KMS-11 (cell line): ENCODE measurements around the gene LRRFIP1.

ENCODE experiments used
- H2AFZ ChIP-seq: fragments of 200-600 bp; sonication (generic); 2 replicates; pipeline ENCODE4 v1.6.1; 2016; ENCODE audit warnings: antibody characterized with exemption, mixed run types, low read depth
- H3K27ac ChIP-seq: fragments of 200-600 bp; sonication (generic); 2 replicates; pipeline ENCODE4 v1.6.1; 2016; ENCODE audit warnings: mild to moderate bottlenecking, mixed run types
- H3K27me3 ChIP-seq: fragments of 200-600 bp; sonication (generic); 2 replicates; pipeline ENCODE4 v1.6.1; 2017; ENCODE audit warnings: mild to moderate bottlenecking, low read depth, mixed run types, moderate library complexity; ENCODE audit not compliant: insufficient read depth
- H3K36me3 ChIP-seq: fragments of 200-600 bp; sonication (generic); 2 replicates; pipeline ENCODE4 v1.6.1; 2017; ENCODE audit warnings: mild to moderate bottlenecking, mixed run types; ENCODE audit not compliant: insufficient read depth
- H3K4me1 ChIP-seq: fragments of 200-600 bp; sonication (generic); 2 replicates; pipeline ENCODE4 v1.6.1; 2016; ENCODE audit warnings: mild to moderate bottlenecking, low read depth, mixed run types; ENCODE audit not compliant: poor library complexity, severe bottlenecking
- H3K4me2 ChIP-seq: fragments of 200-600 bp; sonication (generic); 2 replicates; pipeline ENCODE4 v1.7.0; 2016; ENCODE audit warnings: mild to moderate bottlenecking, mixed run types
- H3K4me3 ChIP-seq: fragments of 200-600 bp; sonication (generic); IDR thresholded peaks from 2 replicates; pipeline ENCODE4 v1.6.1; 2017; ENCODE audit warnings: low read depth, low read length, mixed read lengths; ENCODE audit not compliant: insufficient read depth
- H3K79me2 ChIP-seq: fragments of 200-600 bp; sonication (generic); 2 replicates; pipeline ENCODE4 v1.6.1; 2016; ENCODE audit warnings: low read depth, mixed run types; ENCODE audit not compliant: insufficient read depth
- H3K9ac ChIP-seq: fragments of 200-600 bp; sonication (generic); 2 replicates; pipeline ENCODE4 v1.6.1; 2016; ENCODE audit warnings: mild to moderate bottlenecking, mixed run types
- H4K20me1 ChIP-seq: fragments of 200-600 bp; sonication (generic); 2 replicates; pipeline ENCODE4 v1.6.1; 2016; ENCODE audit warnings: mild to moderate bottlenecking, mixed run types; ENCODE audit not compliant: insufficient read depth
- TF ChIP-seq, protein P1 (sequence below): fragments of 200-600 bp; sonication (generic); conservative IDR thresholded peaks from 2 replicates; pipeline ENCODE4 v1.6.1; 2017; ENCODE audit warnings: low read depth, mild to moderate bottlenecking, antibody characterized with exemption, low read length, moderate library complexity, mixed read lengths

The LRRFIP1 gene

DNA sequence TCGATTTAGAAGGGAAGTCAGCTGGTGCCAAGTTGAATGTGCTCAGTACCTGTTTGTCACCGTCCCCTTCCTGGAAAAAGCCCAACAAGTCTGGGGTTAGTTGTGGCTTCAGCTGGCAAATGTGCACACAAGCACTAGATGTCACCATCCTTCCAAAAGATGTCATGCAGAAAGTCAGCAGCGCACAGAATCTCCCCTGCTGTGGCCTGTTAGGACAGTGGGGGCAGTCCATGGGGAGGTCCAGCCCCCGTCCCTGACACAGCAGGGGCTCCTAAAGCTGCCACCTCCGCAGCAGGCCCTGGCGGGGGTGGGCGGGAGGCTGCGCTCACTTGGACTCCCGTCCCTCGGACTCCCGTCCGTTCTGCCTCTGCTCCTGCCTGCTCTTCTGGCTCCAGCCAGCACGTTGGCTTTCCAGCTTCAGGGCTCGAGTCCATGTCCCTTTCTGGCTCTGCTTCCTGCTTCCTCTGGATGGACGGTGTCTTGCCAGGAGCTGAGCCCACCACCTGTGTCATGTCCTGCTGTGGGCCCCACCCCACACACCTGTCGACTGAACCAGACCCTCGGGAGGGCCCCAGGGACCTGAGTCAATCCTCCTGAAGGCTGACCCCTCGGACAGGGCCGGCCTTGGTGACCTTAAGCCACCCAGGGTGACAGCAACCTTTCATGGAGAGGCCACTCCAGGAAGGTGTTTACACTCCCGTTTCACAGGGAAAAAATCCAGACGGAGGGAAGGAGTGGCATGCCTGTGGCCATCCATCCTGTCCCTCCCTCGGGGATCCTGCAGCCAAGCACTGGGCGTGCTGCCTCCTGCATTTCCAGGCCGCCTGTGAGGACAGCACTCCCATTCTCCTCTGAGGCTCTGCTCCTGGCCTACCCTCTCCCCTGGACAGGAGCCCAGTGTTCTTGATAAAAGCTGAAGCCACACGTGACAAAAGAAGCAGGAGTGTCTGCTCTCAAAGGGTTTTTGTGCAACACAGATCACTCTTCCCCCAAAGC is 45.3 kb upstream of the LRRFIP1 start:
- no peaks in the 10 kb centered on the region for H4K20me1 ChIP-seq
- H3K27ac ChIP-seq = no peak overlapping the region
- no peak overlapping the region for H3K9ac ChIP-seq
- H3K4me3 ChIP-seq = no peak overlapping the region
- H3K4me1 ChIP-seq = no peaks in the 10 kb centered on the region
- no peaks in the 10 kb centered on the region for H3K27me3 ChIP-seq
- no peaks in the 10 kb centered on the region for H3K36me3 ChIP-seq
- no peaks in the 10 kb centered on the region for H3K79me2 ChIP-seq
- TF ChIP-seq, protein P1, sequence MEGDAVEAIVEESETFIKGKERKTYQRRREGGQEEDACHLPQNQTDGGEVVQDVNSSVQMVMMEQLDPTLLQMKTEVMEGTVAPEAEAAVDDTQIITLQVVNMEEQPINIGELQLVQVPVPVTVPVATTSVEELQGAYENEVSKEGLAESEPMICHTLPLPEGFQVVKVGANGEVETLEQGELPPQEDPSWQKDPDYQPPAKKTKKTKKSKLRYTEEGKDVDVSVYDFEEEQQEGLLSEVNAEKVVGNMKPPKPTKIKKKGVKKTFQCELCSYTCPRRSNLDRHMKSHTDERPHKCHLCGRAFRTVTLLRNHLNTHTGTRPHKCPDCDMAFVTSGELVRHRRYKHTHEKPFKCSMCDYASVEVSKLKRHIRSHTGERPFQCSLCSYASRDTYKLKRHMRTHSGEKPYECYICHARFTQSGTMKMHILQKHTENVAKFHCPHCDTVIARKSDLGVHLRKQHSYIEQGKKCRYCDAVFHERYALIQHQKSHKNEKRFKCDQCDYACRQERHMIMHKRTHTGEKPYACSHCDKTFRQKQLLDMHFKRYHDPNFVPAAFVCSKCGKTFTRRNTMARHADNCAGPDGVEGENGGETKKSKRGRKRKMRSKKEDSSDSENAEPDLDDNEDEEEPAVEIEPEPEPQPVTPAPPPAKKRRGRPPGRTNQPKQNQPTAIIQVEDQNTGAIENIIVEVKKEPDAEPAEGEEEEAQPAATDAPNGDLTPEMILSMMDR = no peak
- H3K4me2 ChIP-seq = no peak overlapping the region
- H2AFZ ChIP-seq = no peak overlapping the region

DNA sequence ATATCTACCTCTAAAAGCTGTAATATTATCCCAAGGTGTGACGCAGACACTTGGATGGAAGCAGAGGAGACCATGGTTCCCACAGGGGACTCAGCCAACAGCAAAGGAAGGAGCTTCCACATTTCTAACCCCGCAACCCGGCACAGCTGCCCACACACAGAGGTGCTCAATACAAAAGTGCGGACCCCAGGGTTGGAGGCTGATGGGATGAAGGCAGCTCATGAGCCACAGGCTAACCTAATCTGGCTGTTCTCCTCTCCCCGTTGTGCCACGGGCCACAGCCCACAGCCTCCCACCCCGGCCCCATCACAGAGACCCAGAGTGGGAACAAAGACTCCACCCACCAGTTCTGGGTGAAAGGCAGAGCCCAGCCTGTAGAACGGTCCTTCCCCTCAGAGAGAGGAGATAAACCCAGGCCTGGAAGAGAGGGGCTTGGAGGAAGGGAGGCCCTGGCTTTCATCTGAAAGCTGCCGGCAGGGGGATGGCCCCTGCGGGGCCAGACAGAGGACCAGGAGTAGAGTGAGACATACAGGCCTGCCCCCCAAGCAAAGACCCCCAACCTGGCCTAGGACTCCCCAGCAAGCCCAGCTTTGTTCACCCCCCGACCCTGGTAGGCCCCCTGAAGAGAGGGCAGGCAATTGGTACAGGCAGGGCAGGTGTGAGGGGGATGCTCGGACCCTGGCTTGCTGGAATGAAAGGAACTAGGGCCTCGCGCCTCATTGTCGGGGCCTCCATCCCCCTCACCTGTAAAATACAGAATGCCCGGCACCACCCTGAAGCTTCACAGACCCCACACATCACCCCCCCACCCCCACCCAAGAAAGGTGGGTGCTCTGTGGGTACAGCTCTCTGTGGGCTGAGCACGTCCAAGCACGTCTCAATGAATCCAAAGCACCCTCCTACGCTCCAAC is 43.7 kb upstream of the LRRFIP1 start:
- Histone ChIP-seq H3K36me3 (no peaks in the 10 kb centered on the region), H3K4me3 (no peak overlapping the region), H3K27me3 (no peaks in the 10 kb centered on the region), H3K27ac (no peak overlapping the region), H3K9ac (no peak overlapping the region), H3K4me1 (no peaks in the 10 kb centered on the region), H4K20me1 (no peaks in the 10 kb centered on the region), H3K79me2 (no peaks in the 10 kb centered on the region), H3K4me2 (no peak overlapping the region), H2AFZ (no peak overlapping the region)
- TF ChIP-seq, protein P1 = no peak

DNA sequence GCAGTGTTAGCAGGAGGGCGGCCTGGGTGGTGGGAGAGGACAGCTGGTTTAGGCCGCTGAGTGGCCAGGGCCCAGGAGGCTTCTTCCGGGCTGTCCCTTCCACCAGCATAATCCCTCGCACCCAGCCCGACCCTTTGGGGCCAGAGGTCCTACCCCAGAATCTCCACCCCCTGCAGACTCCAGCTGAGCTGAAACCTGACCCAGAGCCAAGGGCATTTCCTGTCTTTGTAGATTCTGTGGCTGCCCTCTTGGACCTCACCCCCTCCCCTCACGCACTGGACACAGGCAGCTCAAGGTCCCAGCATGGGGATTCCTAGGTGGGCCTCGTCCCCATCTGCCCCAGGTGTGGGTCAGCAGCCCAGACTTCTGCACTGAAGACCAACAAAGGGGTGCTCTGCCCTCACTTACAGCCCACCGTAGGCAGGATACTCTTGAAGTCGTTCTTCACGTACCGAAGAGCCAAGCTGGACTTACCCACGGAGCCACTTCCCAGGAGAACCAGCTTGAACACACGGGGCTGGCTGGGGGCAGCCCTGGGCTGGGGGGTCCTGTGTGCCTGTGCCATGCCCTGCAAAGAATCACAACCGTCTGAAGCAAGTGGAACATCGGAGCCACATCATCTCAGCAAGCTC is 41.7 kb upstream of the LRRFIP1 start:
- Histone ChIP-seq H3K36me3 (no peaks in the 10 kb centered on the region), H3K9ac (no peak overlapping the region), H2AFZ (no peak overlapping the region), H3K79me2 (no peaks in the 10 kb centered on the region), H4K20me1 (no peaks in the 10 kb centered on the region), H3K4me3 (no peak overlapping the region), H3K27ac (no peak overlapping the region), H3K4me2 (no peak overlapping the region), H3K27me3 (no peaks in the 10 kb centered on the region), H3K4me1 (no peaks in the 10 kb centered on the region)
- TF ChIP-seq, protein P1 = no peak

DNA sequence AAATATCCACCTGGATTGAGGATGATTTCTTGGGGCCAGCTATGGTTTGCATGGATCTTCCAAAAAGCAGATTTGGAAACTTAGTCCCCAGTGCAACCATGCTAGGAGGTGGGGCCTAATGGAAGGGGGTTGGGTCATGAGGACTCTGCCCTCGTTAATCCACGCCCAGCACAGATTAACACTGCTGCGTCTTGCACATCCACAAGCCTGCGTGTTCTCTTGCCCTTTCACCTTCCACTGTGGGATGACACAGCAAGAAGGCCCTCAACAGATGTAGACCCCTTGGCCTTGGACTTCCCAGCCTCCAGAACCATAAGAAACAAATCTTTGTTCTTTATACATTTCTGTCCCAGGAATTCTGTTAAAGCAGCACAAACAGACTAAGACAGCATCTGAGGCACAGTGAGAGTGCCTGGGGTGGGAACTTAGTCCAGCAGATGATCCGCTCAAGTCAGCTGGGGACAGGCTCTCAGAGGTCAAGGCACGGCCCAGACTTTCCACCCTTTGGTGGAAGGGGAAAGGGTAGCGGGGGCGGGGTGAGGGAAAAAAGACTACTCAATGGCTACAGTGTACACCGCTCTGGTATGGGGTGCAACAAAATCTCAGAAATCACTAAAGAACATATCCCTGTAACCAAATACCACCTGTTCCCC is 39.2 kb upstream of the LRRFIP1 start:
- Histone ChIP-seq H3K36me3 (no peaks in the 10 kb centered on the region), H3K27ac (no peak overlapping the region), H3K27me3 (no peaks in the 10 kb centered on the region), H3K4me1 (no peaks in the 10 kb centered on the region), H3K4me2 (no peak overlapping the region), H4K20me1 (no peaks in the 10 kb centered on the region), H3K4me3 (no peak overlapping the region), H3K9ac (no peak overlapping the region), H2AFZ (no peak overlapping the region), H3K79me2 (no peaks in the 10 kb centered on the region)
- TF ChIP-seq, protein P1 = no peak
